ENCODE data around the gene LHFPL6. TPM values are rescaled to one million over a fixed set of nuclear protein-coding genes. Genes with fewer than 3 reads are reported as not detected.

Gene LHFPL6
- total RNA-seq, 1 experiment from 2014 or later = 3.6 TPM

DNA sequence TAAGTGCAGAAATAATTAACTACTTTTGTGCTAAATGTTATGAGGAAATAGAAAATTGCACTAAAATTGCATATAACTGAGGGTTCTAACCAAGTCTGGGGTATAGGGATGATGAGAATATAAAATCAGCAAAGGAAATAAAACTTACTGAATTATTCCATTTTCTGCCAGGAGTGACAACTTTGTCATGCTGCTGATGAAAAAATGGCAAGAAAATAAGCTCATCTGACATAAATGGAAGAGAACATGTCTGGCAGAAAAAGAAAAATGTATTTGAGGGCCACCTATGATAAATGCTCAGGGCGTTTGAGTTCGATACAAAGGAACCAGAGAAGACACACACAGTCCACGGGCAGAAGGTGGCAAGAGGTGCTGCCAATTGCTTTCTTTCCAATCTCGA lies 78.2 kb downstream of the LHFPL6 start:
- DNase-seq = no peak
- H3K36me3 ChIP-seq (ENCODE audit: control insufficient read depth, insufficient read depth, low read length) = no peaks in the 10 kb centered on the region
- Mint-ChIP-seq H3K36me3 (ENCODE audit: insufficient read depth, unreplicated experiment) (no peaks in the 10 kb centered on the region), H3K9me3 (ENCODE audit: unreplicated experiment) (no peaks in the 10 kb centered on the region), H3K27ac (ENCODE audit: unreplicated experiment) (no peak overlapping the region), H3K4me1 (ENCODE audit: low read depth, unreplicated experiment) (no peaks in the 10 kb centered on the region), H3K27me3 (ENCODE audit: insufficient read depth, unreplicated experiment) (peaks cover 14% of the 10 kb centered on the region), H3K4me3 (ENCODE audit: unreplicated experiment) (no peak overlapping the region)
- H3K4me1 ChIP-seq = no peaks in the 10 kb centered on the region
- ChIA-PET POLR2A (no interaction called here), CTCF (no interaction called here)
- intact Hi-C loops (cut with micrococcal nuclease; ENCODE audit: unreplicated experiment) = no loop called here
- H3K4me3 ChIP-seq (ENCODE audit: low read depth, low read length) = no peak overlapping the region
- no peaks in the 10 kb centered on the region for H3K27me3 ChIP-seq (replicated peaks; ENCODE audit: control insufficient read depth, insufficient read depth, low read length)
- TF ChIP-seq, protein P1, sequence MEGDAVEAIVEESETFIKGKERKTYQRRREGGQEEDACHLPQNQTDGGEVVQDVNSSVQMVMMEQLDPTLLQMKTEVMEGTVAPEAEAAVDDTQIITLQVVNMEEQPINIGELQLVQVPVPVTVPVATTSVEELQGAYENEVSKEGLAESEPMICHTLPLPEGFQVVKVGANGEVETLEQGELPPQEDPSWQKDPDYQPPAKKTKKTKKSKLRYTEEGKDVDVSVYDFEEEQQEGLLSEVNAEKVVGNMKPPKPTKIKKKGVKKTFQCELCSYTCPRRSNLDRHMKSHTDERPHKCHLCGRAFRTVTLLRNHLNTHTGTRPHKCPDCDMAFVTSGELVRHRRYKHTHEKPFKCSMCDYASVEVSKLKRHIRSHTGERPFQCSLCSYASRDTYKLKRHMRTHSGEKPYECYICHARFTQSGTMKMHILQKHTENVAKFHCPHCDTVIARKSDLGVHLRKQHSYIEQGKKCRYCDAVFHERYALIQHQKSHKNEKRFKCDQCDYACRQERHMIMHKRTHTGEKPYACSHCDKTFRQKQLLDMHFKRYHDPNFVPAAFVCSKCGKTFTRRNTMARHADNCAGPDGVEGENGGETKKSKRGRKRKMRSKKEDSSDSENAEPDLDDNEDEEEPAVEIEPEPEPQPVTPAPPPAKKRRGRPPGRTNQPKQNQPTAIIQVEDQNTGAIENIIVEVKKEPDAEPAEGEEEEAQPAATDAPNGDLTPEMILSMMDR (IDR thresholded peaks at IDR 0.05; ENCODE audit: insufficient read depth in 1 of 2, low read depth in 1 of 2, low read length in 1 of 2, severe bottlenecking in 1 of 2, unreplicated experiment in 1 of 2) = no peak
- BruUV-seq (replicated peaks) = no TSS peak
- H3K9me3 ChIP-seq = no peaks in the 10 kb centered on the region

DNA sequence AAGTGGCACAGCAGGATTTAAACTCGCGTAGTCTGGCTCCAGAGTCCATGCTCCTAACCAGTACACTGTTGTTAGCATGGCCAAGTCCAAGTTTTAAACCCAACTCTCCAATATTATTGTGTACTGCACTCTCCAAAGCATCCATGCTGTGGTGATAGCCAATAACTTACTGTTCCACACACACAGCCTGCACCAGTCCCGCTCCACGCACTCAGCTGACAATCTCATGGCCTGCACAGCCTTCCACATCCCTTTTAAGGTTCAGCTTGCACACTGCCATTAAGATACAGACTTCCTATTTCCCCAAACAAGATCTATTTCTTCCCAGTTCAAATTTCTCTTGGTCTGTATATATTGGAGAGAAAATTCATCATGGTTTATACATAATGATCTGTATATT lies 80.7 kb downstream of the LHFPL6 start:
- Mint-ChIP-seq H3K27me3 (ENCODE audit: insufficient read depth, unreplicated experiment) (peaks cover 16% of the 10 kb centered on the region), H3K4me3 (ENCODE audit: unreplicated experiment) (no peak overlapping the region), H3K4me1 (ENCODE audit: low read depth, unreplicated experiment) (no peaks in the 10 kb centered on the region), H3K27ac (ENCODE audit: unreplicated experiment) (no peak overlapping the region), H3K9me3 (ENCODE audit: unreplicated experiment) (no peaks in the 10 kb centered on the region), H3K36me3 (ENCODE audit: insufficient read depth, unreplicated experiment) (no peaks in the 10 kb centered on the region)
- Histone ChIP-seq H3K36me3 (ENCODE audit: control insufficient read depth, insufficient read depth, low read length) (no peaks in the 10 kb centered on the region), H3K9me3 (no peaks in the 10 kb centered on the region), H3K27me3 (replicated peaks; ENCODE audit: control insufficient read depth, insufficient read depth, low read length) (no peaks in the 10 kb centered on the region), H3K4me3 (ENCODE audit: low read depth, low read length) (no peak overlapping the region), H3K4me1 (no peaks in the 10 kb centered on the region)
- CTCF ChIA-PET = no interaction called here
- POLR2A ChIA-PET = no interaction called here
- BruUV-seq (replicated peaks) = no TSS peak
- TF ChIP-seq, protein P1 (IDR thresholded peaks at IDR 0.05; ENCODE audit: insufficient read depth in 1 of 2, low read depth in 1 of 2, low read length in 1 of 2, severe bottlenecking in 1 of 2, unreplicated experiment in 1 of 2) = no peak
- no peak for DNase-seq
- intact Hi-C loops (cut with micrococcal nuclease; ENCODE audit: unreplicated experiment) = no loop called here

DNA sequence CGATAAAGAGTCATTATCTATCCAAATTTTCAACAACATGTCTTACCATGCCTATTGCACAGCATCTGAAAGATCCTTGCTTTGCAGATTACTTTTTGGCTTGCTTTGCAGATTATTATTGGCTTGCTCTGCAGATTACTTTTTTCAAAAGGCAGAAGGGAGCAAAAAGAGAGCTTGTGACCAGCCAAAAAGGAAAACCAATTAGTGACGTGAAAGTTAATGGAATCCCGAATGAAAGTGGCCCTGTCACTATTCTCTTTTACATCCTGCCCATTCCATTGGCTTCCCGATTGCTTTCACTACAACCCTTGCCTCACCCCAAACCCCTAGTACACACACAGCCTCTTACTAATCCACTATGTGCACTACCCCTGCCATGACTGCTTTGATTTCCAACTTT lies 81.3 kb downstream of the LHFPL6 start:
- H3K4me1 Mint-ChIP-seq (ENCODE audit: low read depth, unreplicated experiment) = no peaks in the 10 kb centered on the region
- TF ChIP-seq, protein P1 (IDR thresholded peaks at IDR 0.05; ENCODE audit: insufficient read depth in 1 of 2, low read depth in 1 of 2, low read length in 1 of 2, severe bottlenecking in 1 of 2, unreplicated experiment in 1 of 2) = no peak
- H3K27me3 Mint-ChIP-seq (ENCODE audit: insufficient read depth, unreplicated experiment) = peaks cover 19% of the 10 kb centered on the region
- Histone ChIP-seq H3K4me3 (ENCODE audit: low read depth, low read length) (no peak overlapping the region), H3K27me3 (replicated peaks; ENCODE audit: control insufficient read depth, insufficient read depth, low read length) (no peaks in the 10 kb centered on the region), H3K36me3 (ENCODE audit: control insufficient read depth, insufficient read depth, low read length) (no peaks in the 10 kb centered on the region), H3K4me1 (no peaks in the 10 kb centered on the region), H3K9me3 (no peaks in the 10 kb centered on the region)
- CTCF ChIA-PET = no interaction called here
- H3K36me3 Mint-ChIP-seq (ENCODE audit: insufficient read depth, unreplicated experiment) = no peaks in the 10 kb centered on the region
- BruUV-seq (replicated peaks) = no TSS peak
- H3K4me3 Mint-ChIP-seq (ENCODE audit: unreplicated experiment) = no peak overlapping the region
- no peaks in the 10 kb centered on the region for H3K9me3 Mint-ChIP-seq (ENCODE audit: unreplicated experiment)
- DNase-seq = no peak
- intact Hi-C loops (cut with micrococcal nuclease; ENCODE audit: unreplicated experiment) = no loop called here
- H3K27ac Mint-ChIP-seq (ENCODE audit: unreplicated experiment) = no peak overlapping the region
- POLR2A ChIA-PET = no interaction called here
